ENCODE measurements around the gene SOCS1. TPM values are rescaled to one million over a fixed set of nuclear protein-coding genes. Genes with fewer than 3 reads are reported as not detected.

Gene SOCS1
- total RNA-seq, 1 donor from 2014 or later, result 1.6 TPM

DNA sequence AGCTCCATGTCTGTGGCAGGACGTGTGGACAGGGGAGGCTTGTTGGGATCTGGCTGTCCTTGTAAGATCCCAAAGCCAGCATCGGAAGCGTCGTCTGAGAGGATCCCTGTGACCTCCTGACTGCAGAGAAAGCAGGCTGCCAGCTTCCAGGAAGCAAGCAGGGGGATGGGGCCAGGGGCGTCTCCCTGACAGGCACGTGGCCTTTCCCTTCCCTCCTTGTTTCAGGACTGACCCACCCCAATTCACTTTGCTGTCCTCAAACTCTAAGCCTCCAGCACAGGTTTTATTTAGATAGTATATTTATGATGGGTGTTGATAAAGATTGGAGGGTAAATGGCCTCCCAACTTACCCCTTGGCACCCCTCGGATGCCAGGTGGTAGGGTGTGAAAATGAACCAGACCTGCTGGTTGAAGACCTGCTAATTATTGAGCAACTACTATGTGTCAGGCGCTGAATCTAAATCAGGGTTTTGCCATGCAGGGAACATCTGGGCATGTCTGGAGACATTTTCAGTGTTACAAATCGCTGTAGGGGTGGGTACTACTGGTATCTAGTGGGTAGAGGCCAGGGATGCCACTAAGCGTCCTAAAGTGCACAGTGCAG is 24.5 kb downstream of the SOCS1 start:
- Histone ChIP-seq H2AFZ (replicated peaks) (no peak overlapping the region), H3K4me1 (no peaks in the 10 kb centered on the region), H3K4me3 (no peak overlapping the region), H4K20me1 (ENCODE audit: low read depth) (no peaks in the 10 kb centered on the region), H3K27ac (no peak overlapping the region), H3K9ac (no peak overlapping the region), H3F3A (ENCODE audit: low read depth) (no peaks in the 10 kb centered on the region), H3K9me3 (ENCODE audit: low read depth) (no peaks in the 10 kb centered on the region), H3K36me3 (no peaks in the 10 kb centered on the region), H3K79me2 (ENCODE audit: low read depth) (no peaks in the 10 kb centered on the region), H3K4me2 (no peak overlapping the region), H3K27me3 (no peaks in the 10 kb centered on the region)
- Mint-ChIP-seq H3K27me3 (ENCODE audit: insufficient read depth, low read depth) (peaks cover 6% of the 10 kb centered on the region), H3K36me3 (no peaks in the 10 kb centered on the region), H3K27ac (no peak overlapping the region), H3K9me3 (no peaks in the 10 kb centered on the region), H3K4me3 (no peak overlapping the region), H3K4me1 (peaks cover 2% of the 10 kb centered on the region)
- no peak for TF ChIP-seq EZH2phosphoT487 (IDR thresholded peaks at IDR 0.05)
- TF ChIP-seq EZH2 (IDR thresholded peaks at IDR 0.05), result no peak
- TF ChIP-seq, protein P1, sequence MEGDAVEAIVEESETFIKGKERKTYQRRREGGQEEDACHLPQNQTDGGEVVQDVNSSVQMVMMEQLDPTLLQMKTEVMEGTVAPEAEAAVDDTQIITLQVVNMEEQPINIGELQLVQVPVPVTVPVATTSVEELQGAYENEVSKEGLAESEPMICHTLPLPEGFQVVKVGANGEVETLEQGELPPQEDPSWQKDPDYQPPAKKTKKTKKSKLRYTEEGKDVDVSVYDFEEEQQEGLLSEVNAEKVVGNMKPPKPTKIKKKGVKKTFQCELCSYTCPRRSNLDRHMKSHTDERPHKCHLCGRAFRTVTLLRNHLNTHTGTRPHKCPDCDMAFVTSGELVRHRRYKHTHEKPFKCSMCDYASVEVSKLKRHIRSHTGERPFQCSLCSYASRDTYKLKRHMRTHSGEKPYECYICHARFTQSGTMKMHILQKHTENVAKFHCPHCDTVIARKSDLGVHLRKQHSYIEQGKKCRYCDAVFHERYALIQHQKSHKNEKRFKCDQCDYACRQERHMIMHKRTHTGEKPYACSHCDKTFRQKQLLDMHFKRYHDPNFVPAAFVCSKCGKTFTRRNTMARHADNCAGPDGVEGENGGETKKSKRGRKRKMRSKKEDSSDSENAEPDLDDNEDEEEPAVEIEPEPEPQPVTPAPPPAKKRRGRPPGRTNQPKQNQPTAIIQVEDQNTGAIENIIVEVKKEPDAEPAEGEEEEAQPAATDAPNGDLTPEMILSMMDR (IDR thresholded peaks at IDR 0.05), result no peak
- no peak for DNase-seq (ENCODE audit: low spot score)

DNA sequence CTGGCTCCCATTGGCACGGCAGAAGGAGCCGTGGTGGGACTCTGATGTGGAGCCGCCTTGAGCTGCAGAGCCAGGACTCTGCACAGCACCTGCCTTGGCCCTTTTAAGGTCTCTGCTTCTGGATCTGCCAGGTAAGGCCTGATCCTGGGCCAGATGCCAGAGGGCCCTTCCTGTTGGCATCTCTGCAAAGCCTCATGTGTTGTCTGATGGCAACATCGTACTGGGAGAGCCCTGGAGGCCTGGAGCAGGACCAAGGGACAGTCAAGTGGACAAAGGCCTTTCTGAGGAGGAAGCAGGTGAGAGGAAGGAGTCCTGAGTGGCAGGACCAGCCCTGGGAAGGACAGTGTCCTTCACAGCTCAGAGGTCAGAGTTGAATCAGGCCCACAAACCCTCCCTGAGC is 26.1 kb downstream of the SOCS1 start:
- H3K9me3 ChIP-seq (ENCODE audit: low read depth), result no peaks in the 10 kb centered on the region
- Mint-ChIP-seq H3K36me3 (no peaks in the 10 kb centered on the region), H3K27me3 (ENCODE audit: insufficient read depth, low read depth) (peaks cover 6% of the 10 kb centered on the region), H3K9me3 (no peaks in the 10 kb centered on the region), H3K4me1 (peaks cover 2% of the 10 kb centered on the region), H3K27ac (no peak overlapping the region), H3K4me3 (no peak overlapping the region)
- no peak overlapping the region for H3K9ac ChIP-seq
- H3K4me2 ChIP-seq, result no peak overlapping the region
- H2AFZ ChIP-seq (replicated peaks), result no peak overlapping the region
- no peaks in the 10 kb centered on the region for H3K27me3 ChIP-seq
- DNase-seq (ENCODE audit: low spot score), result no peak
- H3K79me2 ChIP-seq (ENCODE audit: low read depth), result no peaks in the 10 kb centered on the region
- H3K4me1 ChIP-seq, result no peaks in the 10 kb centered on the region
- H4K20me1 ChIP-seq (ENCODE audit: low read depth), result no peaks in the 10 kb centered on the region
- no peak overlapping the region for H3K27ac ChIP-seq
- no peak overlapping the region for H3K4me3 ChIP-seq
- no peaks in the 10 kb centered on the region for H3K36me3 ChIP-seq
- no peaks in the 10 kb centered on the region for H3F3A ChIP-seq (ENCODE audit: low read depth)
- TF ChIP-seq, protein P1 (IDR thresholded peaks at IDR 0.05), result no peak
- TF ChIP-seq EZH2phosphoT487 (IDR thresholded peaks at IDR 0.05) (no peak), EZH2 (IDR thresholded peaks at IDR 0.05) (no peak)

DNA sequence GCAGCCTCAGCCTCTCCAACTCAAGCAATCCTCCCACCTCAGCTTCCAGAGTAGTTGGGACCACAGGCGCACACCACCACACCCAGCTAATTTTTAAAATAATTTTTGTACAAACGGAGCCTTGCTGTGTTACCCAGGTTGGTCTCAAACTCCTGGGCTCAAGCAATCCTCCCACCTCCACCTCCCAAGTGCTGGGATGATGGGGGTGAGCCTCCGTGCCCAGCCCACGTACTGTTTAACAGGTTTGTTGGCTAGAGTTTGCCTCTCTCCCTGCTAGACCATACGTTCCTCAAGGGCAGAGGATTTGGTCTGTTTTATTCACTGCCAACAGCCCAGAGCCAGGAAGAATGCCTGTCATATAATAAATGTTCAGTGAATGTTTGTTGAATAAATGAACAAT is 26.6 kb downstream of the SOCS1 start:
- H3K4me3 ChIP-seq, result no peak overlapping the region
- H3K4me1 ChIP-seq, result peaks cover under 1% of the 10 kb centered on the region
- no peak for DNase-seq (ENCODE audit: low spot score)
- no peaks in the 10 kb centered on the region for H4K20me1 ChIP-seq (ENCODE audit: low read depth)
- Mint-ChIP-seq H3K4me1 (peaks cover 7% of the 10 kb centered on the region), H3K4me3 (no peak overlapping the region), H3K27ac (no peak overlapping the region), H3K9me3 (no peaks in the 10 kb centered on the region), H3K27me3 (ENCODE audit: insufficient read depth, low read depth) (peaks cover 6% of the 10 kb centered on the region), H3K36me3 (no peaks in the 10 kb centered on the region)
- H3K36me3 ChIP-seq, result no peaks in the 10 kb centered on the region
- H3K9ac ChIP-seq, result no peak overlapping the region
- no peak overlapping the region for H2AFZ ChIP-seq (replicated peaks)
- no peaks in the 10 kb centered on the region for H3K27me3 ChIP-seq
- H3K4me2 ChIP-seq, result no peak overlapping the region
- H3F3A ChIP-seq (ENCODE audit: low read depth), result no peaks in the 10 kb centered on the region
- H3K9me3 ChIP-seq (ENCODE audit: low read depth), result no peaks in the 10 kb centered on the region
- no peaks in the 10 kb centered on the region for H3K79me2 ChIP-seq (ENCODE audit: low read depth)
- no peak overlapping the region for H3K27ac ChIP-seq
- TF ChIP-seq EZH2phosphoT487 (IDR thresholded peaks at IDR 0.05), result no peak

DNA sequence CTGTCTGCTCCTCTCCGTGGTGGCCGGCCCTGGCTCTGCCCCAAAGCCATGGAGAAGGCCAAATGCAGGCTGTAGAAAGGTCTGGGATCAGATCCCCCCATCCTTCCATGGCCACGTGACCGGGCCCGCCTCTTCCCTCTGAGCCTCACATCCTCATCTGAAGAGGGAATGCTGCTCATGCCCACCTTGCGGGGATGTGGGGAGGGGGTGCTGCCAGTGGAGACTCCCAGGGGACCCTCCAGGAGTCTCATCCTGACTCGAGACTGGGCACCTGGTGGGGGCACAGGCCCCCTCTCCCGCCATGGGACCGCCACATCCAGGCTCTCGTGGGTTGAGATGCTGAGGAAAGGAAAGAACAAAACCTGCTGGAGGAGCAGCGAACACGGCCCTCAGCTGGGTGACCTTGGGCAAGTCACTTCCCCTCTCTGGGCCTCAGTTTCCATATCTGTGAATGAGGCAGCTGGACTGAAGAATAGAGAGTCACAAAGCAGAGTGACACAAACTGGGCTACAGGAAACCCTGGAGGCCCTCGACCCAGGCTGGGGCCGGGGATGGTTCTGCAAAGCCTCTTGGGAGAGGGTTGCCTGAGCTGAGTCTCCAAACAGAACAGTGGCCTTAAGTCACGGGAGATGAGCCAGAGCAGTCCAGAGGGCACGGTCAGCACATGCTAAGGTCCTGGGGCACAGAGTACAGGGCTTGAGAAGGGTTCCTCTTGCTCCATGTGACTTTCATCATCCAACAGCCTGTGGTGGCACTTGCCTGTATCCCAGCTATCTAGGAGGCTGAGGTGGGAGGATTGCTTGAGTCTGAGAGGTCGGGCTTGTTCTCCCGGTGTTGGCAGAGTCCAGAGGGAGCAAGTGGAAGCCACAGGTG is 30.1 kb downstream of the SOCS1 start:
- no peak overlapping the region for H2AFZ ChIP-seq (replicated peaks)
- H3K27me3 Mint-ChIP-seq (ENCODE audit: insufficient read depth, low read depth), result peaks cover 8% of the 10 kb centered on the region
- no peaks in the 10 kb centered on the region for H4K20me1 ChIP-seq (ENCODE audit: low read depth)
- H3K4me1 Mint-ChIP-seq, result peaks cover 6% of the 10 kb centered on the region
- H3K4me3 Mint-ChIP-seq, result no peak overlapping the region
- H3K79me2 ChIP-seq (ENCODE audit: low read depth), result no peaks in the 10 kb centered on the region
- H3K36me3 Mint-ChIP-seq, result no peaks in the 10 kb centered on the region
- H3K4me2 ChIP-seq, result no peak overlapping the region
- H3K27ac Mint-ChIP-seq, result no peak overlapping the region
- H3K27ac ChIP-seq, result no peak overlapping the region
- no peak overlapping the region for H3K9ac ChIP-seq
- peaks cover 3% of the 10 kb centered on the region for H3K4me1 ChIP-seq
- H3F3A ChIP-seq (ENCODE audit: low read depth), result no peaks in the 10 kb centered on the region
- no peak for TF ChIP-seq EZH2phosphoT487 (IDR thresholded peaks at IDR 0.05)
- TF ChIP-seq EZH2 (IDR thresholded peaks at IDR 0.05), result no peak
- TF ChIP-seq, protein P1 (IDR thresholded peaks at IDR 0.05), result no peak
- no peaks in the 10 kb centered on the region for H3K9me3 ChIP-seq (ENCODE audit: low read depth)
- no peak overlapping the region for H3K4me3 ChIP-seq
- H3K36me3 ChIP-seq, result no peaks in the 10 kb centered on the region
- H3K27me3 ChIP-seq, result no peaks in the 10 kb centered on the region
- no peak for DNase-seq (ENCODE audit: low spot score)
- H3K9me3 Mint-ChIP-seq, result no peaks in the 10 kb centered on the region

Measured in neural progenitor cell (in vitro differentiated cells).